HL-60 (cell line): Measurements from ENCODE around the gene POU2AF3. TPM values are rescaled to one million over a fixed set of nuclear protein-coding genes. Genes with fewer than 3 reads are reported as not detected.

Source experiments
- DNase-seq, 2 experiments: peaks; one replicate each; pipeline ENCODE4 v3.0.0-alpha.2; 2010 to 2020; ENCODE audit warnings: low read depth in 1 of 2, low spot score in 1 of 2
- H3K27ac ChIP-seq: fragments of 250-450 bp; sonication (Bioruptor Pico); replicated peaks from 2 replicates; pipeline ENCODE4 v1.5.1; 2020; ENCODE audit warnings: mild to moderate bottlenecking, moderate library complexity
- H3K27me3 ChIP-seq: fragments of 250-450 bp; sonication (Bioruptor Pico); 2 replicates; pipeline ENCODE4 v1.5.1; 2021; ENCODE audit warnings: mild to moderate bottlenecking, moderate library complexity; ENCODE audit not compliant: insufficient read depth, poor library complexity, severe bottlenecking
- H3K4me3 ChIP-seq: replicated peaks from 2 replicates; pipeline ENCODE4 v1.5.1; 2011; ENCODE audit warnings: mild to moderate bottlenecking, control low read depth, low read length; ENCODE audit not compliant: insufficient read depth
- GABPA ChIP-seq: IDR thresholded peaks from 2 replicates; pipeline ENCODE4 v1.6.1; 2012; ENCODE audit warnings: low read depth
- POLR2AphosphoS5 ChIP-seq: IDR thresholded peaks from 2 replicates; pipeline ENCODE4 v1.6.1; 2012; ENCODE audit warnings: low read depth
- SPI1 ChIP-seq: IDR thresholded peaks from 2 replicates; pipeline ENCODE4 v1.6.1; 2012; ENCODE audit warnings: low read depth, mild to moderate bottlenecking, borderline replicate concordance
- microRNA-seq: library from miRNA; unstranded; fragments of <30 nt; microRNA quantifications from one replicate; pipeline ENCODE4, GENCODE V29; 2018
- TF ChIP-seq, protein P1 (sequence below): IDR thresholded peaks from 2 replicates; pipeline ENCODE4 v1.6.1; 2012; ENCODE audit warnings: low read depth; ENCODE audit not compliant: insufficient replicate concordance
- TF ChIP-seq, protein P2 (sequence below): IDR thresholded peaks from one replicate; pipeline ENCODE4 v1.5.1; 2011; ENCODE audit warnings: low read length, control low read depth, inconsistent platforms; ENCODE audit not compliant: insufficient read depth

POU2AF3 gene

DNA sequence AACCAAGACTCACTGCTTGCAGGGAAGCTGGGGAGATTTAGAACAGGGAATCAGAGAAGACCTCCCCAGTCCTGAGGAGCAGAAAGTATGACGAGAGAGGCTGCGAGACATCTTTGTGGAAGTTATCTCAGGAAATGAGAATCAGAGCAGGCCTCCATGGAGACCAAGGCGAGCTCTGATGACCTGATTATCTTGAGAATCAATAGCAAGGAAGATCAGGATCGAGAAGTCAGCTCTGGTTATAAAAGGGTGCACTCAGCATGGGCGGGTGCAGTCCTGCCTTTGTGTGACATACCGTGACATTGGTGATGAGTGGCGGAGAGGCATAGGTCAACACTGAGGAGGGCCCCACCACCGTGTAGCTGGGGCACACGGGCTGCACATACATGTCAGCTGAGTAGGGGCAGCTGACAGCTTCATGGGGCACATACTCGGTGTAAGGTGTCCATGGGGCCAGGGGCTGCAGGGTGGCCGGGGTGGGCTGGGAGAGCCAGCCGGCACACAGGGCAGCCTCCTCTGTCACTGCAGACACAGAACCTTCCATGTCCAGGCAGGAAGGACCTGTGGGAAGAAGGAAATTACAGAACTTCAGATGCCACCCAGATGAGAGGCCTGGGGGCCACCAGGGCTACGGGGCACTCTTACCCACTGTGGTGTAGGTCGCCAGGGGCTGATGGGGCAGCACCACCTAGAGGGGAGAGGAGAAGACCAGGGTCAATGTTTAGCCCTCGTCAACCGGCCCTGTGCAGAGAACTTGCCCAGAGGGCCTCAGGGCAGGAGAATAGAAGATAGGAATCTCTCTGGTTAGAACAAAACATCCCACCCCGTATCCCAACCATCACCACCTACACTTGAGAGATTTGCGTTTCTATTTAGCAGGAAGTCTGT lies 59.0 kb downstream of the POU2AF3 start:
- H3K27me3 ChIP-seq = no peaks in the 10 kb centered on the region
- H3K27ac ChIP-seq = no peak overlapping the region
- DNase-seq = no peak
- no peak overlapping the region for H3K4me3 ChIP-seq
- TF ChIP-seq, protein P1, sequence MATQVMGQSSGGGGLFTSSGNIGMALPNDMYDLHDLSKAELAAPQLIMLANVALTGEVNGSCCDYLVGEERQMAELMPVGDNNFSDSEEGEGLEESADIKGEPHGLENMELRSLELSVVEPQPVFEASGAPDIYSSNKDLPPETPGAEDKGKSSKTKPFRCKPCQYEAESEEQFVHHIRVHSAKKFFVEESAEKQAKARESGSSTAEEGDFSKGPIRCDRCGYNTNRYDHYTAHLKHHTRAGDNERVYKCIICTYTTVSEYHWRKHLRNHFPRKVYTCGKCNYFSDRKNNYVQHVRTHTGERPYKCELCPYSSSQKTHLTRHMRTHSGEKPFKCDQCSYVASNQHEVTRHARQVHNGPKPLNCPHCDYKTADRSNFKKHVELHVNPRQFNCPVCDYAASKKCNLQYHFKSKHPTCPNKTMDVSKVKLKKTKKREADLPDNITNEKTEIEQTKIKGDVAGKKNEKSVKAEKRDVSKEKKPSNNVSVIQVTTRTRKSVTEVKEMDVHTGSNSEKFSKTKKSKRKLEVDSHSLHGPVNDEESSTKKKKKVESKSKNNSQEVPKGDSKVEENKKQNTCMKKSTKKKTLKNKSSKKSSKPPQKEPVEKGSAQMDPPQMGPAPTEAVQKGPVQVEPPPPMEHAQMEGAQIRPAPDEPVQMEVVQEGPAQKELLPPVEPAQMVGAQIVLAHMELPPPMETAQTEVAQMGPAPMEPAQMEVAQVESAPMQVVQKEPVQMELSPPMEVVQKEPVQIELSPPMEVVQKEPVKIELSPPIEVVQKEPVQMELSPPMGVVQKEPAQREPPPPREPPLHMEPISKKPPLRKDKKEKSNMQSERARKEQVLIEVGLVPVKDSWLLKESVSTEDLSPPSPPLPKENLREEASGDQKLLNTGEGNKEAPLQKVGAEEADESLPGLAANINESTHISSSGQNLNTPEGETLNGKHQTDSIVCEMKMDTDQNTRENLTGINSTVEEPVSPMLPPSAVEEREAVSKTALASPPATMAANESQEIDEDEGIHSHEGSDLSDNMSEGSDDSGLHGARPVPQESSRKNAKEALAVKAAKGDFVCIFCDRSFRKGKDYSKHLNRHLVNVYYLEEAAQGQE = no peak
- no peak for TF ChIP-seq POLR2AphosphoS5
- no peak for TF ChIP-seq SPI1
- TF ChIP-seq, protein P2, sequence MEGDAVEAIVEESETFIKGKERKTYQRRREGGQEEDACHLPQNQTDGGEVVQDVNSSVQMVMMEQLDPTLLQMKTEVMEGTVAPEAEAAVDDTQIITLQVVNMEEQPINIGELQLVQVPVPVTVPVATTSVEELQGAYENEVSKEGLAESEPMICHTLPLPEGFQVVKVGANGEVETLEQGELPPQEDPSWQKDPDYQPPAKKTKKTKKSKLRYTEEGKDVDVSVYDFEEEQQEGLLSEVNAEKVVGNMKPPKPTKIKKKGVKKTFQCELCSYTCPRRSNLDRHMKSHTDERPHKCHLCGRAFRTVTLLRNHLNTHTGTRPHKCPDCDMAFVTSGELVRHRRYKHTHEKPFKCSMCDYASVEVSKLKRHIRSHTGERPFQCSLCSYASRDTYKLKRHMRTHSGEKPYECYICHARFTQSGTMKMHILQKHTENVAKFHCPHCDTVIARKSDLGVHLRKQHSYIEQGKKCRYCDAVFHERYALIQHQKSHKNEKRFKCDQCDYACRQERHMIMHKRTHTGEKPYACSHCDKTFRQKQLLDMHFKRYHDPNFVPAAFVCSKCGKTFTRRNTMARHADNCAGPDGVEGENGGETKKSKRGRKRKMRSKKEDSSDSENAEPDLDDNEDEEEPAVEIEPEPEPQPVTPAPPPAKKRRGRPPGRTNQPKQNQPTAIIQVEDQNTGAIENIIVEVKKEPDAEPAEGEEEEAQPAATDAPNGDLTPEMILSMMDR = no peak
- TF ChIP-seq GABPA = no peak

Small RNA genes lying within 50 kb of the gene (microRNA-seq; reads per million reads assigned to microRNA genes)
- gene MIR4491 = not detected
